Colonic mucosa (tissue), 4 donors: ENCODE results near the gene PHTF2. TPM values are rescaled to one million over a fixed set of nuclear protein-coding genes. Genes with fewer than 3 reads are reported as not detected.

Experiments
- DNase-seq: peaks from one replicate; pipeline ENCODE4 v3.0.0-alpha.2; 2020
- H3K27ac ChIP-seq: fragments of 200-600 bp; one replicate; pipeline ENCODE4 v1.8.0; 2021
- H3K27me3 ChIP-seq: fragments of 200-600 bp; one replicate; pipeline ENCODE4 v1.8.0; 2021
- H3K36me3 ChIP-seq: fragments of 200-600 bp; one replicate; pipeline ENCODE4 v1.8.0; 2021
- H3K4me1 ChIP-seq: fragments of 200-600 bp; one replicate; pipeline ENCODE4 v1.8.0; 2021; ENCODE audit warnings: mild to moderate bottlenecking
- H3K4me3 ChIP-seq: fragments of 200-600 bp; one replicate; pipeline ENCODE4 v1.8.0; 2021
- H3K9ac ChIP-seq, 2 donors: one replicate each; pipeline ENCODE4 v1.7.0; 2013; ENCODE audit warnings: control low read depth in 2 of 2, low read depth in 2 of 2, low read length in 2 of 2
- H3K9me3 ChIP-seq: fragments of 200-600 bp; one replicate; pipeline ENCODE4 v1.8.0; 2021
- intact Hi-C: fragments of 100-400 bp; cut with DNase I; formaldehyde crosslinking; loops from one replicate; pipeline ENCODE4 v1.14.1; 2022
- total RNA-seq, 2 donors: library from RNA; stranded (reverse); fragmentation: NEBNext Ultra II Directional in 1 of 2; extraction: Animal tissue kit (Norgen Biotek cat#: 25700) in 1 of 2; gene quantifications; one replicate each; pipeline ENCODE4 v1.2.1, GENCODE V29; 2021
- TF ChIP-seq, protein P1 (sequence below): fragments of 200-600 bp; IDR thresholded peaks from one replicate; pipeline ENCODE4 v1.8.0; 2022; ENCODE audit warnings: antibody characterized with exemption, mild to moderate bottlenecking
- donor health status: healthy.
- donor health status: DM: no; HTN: no; CAD: no.
- donor health status: DM: no; HTN: no; CAD: no.

PHTF2 gene
- total RNA-seq, 2 donors from 2014 or later, result 9.7 to 13.9 TPM

DNA sequence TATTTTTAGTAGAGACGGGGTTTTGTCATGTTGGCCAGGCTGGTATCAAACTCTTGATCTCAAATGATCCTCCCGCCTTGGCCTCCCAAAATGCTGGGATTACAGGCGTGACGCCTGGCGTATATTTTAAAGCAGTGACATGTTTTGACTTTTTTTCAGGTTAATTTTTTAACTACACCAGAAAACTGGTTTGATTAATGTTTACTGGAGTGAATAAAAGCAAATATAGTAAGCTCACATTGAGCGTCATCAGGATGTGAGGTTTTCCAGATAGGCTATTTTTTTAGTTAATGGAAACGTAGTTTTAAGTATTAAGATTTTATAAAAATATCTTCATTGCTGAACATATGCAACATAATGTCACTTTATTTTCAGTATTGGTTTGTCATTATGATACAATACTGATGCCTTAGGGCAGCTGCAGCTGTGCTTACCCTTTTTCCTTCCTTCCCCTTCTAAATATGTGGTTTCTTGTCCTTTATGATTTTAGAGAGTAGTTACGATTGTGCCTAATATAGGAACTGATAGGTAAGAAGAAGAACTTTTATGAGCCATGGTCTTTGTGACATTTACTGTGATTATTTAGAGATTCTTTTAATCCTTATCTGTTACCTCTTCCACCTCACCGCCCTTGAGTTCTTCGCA, 37.6 kb upstream of the PHTF2 start:
- DNase-seq, result no peak
- intact Hi-C loops, result no loop called here
- Histone ChIP-seq H3K9ac (no peak overlapping the region), H3K4me3 (no peak overlapping the region), H3K36me3 (no peaks in the 10 kb centered on the region), H3K27me3 (no peaks in the 10 kb centered on the region), H3K27ac (no peak overlapping the region), H3K4me1 (no peaks in the 10 kb centered on the region), H3K9me3 (no peaks in the 10 kb centered on the region)
- TF ChIP-seq, protein P1, sequence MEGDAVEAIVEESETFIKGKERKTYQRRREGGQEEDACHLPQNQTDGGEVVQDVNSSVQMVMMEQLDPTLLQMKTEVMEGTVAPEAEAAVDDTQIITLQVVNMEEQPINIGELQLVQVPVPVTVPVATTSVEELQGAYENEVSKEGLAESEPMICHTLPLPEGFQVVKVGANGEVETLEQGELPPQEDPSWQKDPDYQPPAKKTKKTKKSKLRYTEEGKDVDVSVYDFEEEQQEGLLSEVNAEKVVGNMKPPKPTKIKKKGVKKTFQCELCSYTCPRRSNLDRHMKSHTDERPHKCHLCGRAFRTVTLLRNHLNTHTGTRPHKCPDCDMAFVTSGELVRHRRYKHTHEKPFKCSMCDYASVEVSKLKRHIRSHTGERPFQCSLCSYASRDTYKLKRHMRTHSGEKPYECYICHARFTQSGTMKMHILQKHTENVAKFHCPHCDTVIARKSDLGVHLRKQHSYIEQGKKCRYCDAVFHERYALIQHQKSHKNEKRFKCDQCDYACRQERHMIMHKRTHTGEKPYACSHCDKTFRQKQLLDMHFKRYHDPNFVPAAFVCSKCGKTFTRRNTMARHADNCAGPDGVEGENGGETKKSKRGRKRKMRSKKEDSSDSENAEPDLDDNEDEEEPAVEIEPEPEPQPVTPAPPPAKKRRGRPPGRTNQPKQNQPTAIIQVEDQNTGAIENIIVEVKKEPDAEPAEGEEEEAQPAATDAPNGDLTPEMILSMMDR, result no peak

DNA sequence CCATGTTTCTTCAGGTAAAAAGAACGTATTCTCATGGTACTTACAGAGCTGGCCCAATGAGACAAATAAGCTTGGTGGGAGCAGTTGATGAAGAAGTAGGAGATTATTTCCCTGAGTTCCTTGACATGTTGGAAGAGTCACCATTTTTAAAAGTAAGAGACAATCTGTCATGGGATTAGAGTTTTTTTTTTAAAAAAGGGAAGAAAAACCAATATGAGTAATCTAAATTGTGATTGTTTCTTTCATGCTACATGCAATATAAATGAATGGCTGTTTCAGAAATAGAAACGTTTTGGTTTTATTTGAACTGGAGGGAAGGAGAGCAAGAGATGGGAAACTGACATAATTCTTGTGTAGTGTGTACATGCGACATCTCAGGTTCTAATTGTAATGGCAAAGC, 33.1 kb upstream of the PHTF2 start:
- TF ChIP-seq, protein P1, result no peak
- Histone ChIP-seq H3K27ac (peak overlapping the region; percentile 31), H3K36me3 (peaks cover 4% of the 10 kb centered on the region), H3K9ac (no peak overlapping the region), H3K9me3 (no peaks in the 10 kb centered on the region), H3K4me3 (no peak overlapping the region), H3K4me1 (no peaks in the 10 kb centered on the region), H3K27me3 (no peaks in the 10 kb centered on the region)
- DNase-seq, result no peak
- intact Hi-C loops, result no loop called here

DNA sequence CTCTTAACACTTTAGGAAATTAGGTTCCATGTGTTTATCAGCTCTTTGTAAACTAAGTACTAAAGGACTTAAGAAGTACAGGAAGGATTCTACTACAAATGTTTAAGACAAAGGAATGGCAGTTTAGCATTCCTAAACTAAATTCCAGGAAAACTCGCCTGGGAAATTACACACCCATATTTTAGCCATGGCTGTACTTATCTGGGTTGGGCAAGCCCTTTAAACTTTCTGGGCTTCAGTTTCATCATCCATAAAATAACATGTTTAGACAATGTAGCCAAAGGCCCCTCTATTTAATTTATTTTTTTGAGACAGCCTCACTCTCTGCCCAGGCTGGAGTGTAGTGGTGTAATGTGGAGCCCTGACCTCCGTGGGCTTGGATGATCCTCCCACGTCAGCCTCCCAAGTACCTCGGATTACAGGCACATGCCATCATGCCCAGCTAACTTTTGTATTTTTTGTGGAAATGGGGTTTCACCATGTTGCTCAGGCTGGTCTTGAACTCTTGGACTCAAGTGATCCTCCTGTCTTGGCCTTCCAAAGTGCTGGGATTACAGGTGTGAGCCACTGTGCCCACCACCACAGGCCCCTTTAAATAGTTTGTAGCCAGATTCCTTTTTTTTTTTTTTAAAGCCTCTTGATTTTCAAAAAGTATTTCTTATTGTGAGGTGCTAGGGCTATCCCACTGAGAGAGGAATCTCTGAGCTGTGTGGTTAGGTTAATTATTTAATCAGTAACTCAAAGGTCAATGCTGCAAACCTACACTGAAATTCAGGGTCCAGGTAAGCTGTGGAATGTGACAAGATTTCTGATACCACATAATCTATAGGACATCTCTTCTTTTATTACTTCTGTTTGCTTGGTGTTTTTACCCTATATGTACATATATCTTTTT, 32.4 kb upstream of the PHTF2 start:
- Histone ChIP-seq H3K27ac (peak overlapping the region; percentile 31), H3K36me3 (peaks cover 4% of the 10 kb centered on the region), H3K27me3 (no peaks in the 10 kb centered on the region), H3K9me3 (no peaks in the 10 kb centered on the region), H3K4me1 (no peaks in the 10 kb centered on the region), H3K9ac (no peak overlapping the region), H3K4me3 (no peak overlapping the region)
- DNase-seq, result no peak
- TF ChIP-seq, protein P1, result no peak
- intact Hi-C loops, result no loop called here

DNA sequence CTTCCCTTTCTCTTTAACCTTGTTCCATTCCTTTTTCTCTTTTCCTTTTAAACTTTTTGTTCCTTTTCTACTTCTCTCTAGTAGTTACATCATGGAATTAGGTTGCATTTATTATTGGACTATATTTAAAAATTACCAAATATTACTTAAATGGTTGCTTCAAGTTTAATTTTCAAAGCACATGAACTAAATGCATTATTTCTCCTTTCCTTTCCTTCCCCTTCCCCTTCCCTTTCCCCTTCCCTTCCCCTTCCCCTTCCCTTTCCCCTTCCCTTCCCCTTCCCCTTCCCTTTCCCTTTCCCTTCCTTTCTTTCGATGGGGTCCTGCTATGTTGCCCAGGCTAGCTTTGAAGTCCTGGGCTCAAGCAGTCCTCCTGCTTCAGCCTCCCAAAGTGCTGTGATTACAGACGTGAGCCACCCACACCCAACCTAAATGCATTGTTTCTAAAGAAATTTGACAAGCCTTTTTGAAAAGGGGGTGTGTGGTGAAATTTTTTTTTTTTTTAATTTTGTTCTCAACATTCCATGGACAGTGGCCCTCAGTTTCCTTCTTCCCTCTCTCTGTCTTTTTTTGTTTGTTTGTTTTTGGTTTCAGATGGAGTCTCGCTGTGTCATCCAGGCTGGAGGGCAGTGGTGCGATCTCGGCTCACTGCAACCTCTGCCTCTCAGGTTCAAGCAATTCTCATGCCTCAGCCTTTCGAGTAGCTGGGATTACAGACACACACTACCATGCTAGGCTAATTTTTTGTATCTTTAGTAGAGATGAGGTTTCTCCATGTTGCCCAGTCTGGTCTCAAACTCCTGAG, 31.6 kb upstream of the PHTF2 start:
- no peak overlapping the region for H3K4me3 ChIP-seq
- H3K4me1 ChIP-seq, result no peaks in the 10 kb centered on the region
- H3K9me3 ChIP-seq, result no peaks in the 10 kb centered on the region
- peaks cover 4% of the 10 kb centered on the region for H3K36me3 ChIP-seq
- H3K9ac ChIP-seq, result no peak overlapping the region
- TF ChIP-seq, protein P1, result no peak
- H3K27ac ChIP-seq, result no peak overlapping the region
- DNase-seq, result no peak
- intact Hi-C loops, result no loop called here
- no peaks in the 10 kb centered on the region for H3K27me3 ChIP-seq

DNA sequence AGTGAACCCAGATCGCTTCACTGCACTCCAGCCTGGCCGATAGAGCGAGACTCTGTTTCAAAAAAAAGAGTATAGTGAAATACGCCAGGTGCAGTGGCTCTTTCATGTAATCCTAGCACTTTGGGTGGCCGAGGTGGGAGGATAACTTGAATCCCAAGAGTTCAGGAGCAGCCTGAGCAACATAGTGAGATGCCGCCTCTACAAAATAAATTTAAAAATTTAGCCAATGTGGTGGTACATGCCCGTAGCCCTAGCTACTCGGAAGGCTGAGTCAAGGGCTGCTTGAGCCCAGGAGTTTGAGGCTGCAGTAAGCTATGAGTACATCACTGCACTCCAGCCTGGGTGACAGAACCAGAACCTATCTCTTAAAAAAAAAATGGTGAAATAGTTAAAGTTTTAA, 28.3 kb upstream of the PHTF2 start:
- intact Hi-C loops, result no loop called here
- Histone ChIP-seq H3K27me3 (no peaks in the 10 kb centered on the region), H3K4me3 (no peak overlapping the region), H3K4me1 (no peaks in the 10 kb centered on the region), H3K36me3 (peaks cover 4% of the 10 kb centered on the region), H3K27ac (no peak overlapping the region), H3K9ac (no peak overlapping the region), H3K9me3 (no peaks in the 10 kb centered on the region)
- DNase-seq, result no peak
- TF ChIP-seq, protein P1, result no peak
